Fibroblast of lung (primary cell): Measurements from ENCODE around the gene ADGRG3. TPM values are rescaled to one million over a fixed set of nuclear protein-coding genes. Genes with fewer than 3 reads are reported as not detected.
A peak's percentile ranks its signal among the peaks of the same experiment; 100 is the strongest.

ENCODE experiments used
- DNase-seq, 2 donors: peaks; one replicate each; pipeline versions ENCODE4 v3.0.0 to v3.0.0-alpha.2; 2010; ENCODE audit warnings: low read depth in 2 of 2
- H2AFZ ChIP-seq: 2 replicates; pipeline ENCODE4 v1.5.1; 2012; ENCODE audit warnings: low read length, control low read depth, inconsistent platforms
- H3K27ac ChIP-seq: 2 replicates; pipeline ENCODE4 v1.5.1; 2011; ENCODE audit warnings: low read length, control low read depth; ENCODE audit not compliant: insufficient read depth
- H3K27me3 ChIP-seq: 2 replicates; pipeline ENCODE4 v1.5.1; 2011; ENCODE audit warnings: mild to moderate bottlenecking, low read length; ENCODE audit not compliant: control insufficient read depth, insufficient read depth
- H3K36me3 ChIP-seq: 2 replicates; pipeline ENCODE4 v1.5.1; 2011; ENCODE audit warnings: low read length; ENCODE audit not compliant: control insufficient read depth, insufficient read depth
- H3K4me1 ChIP-seq: 2 replicates; pipeline ENCODE4 v1.5.1; 2011; ENCODE audit warnings: low read length; ENCODE audit not compliant: control insufficient read depth, insufficient read depth; ENCODE audit errors: extremely low read depth
- H3K4me2 ChIP-seq: 2 replicates; pipeline ENCODE4 v1.5.1; 2011; ENCODE audit warnings: low read length, control low read depth; ENCODE audit not compliant: insufficient read depth; ENCODE audit errors: extremely low read depth
- H3K4me3 ChIP-seq, 4 experiments: fragments of 200-600 bp in 1 of 4; sonication (generic) in 1 of 4; replicated peaks in 1 of 4; 2 replicates each; pipeline ENCODE4 v1.5.1; 2011 to 2016; ENCODE audit warnings: low read length in 4 of 4, low read depth in 3 of 4, mild to moderate bottlenecking in 3 of 4, control low read depth in 2 of 4, inconsistent platforms in 1 of 4, mixed read lengths in 1 of 4; ENCODE audit not compliant: insufficient read depth in 1 of 4; ENCODE audit errors: control extremely low read depth in 1 of 4
- H3K79me2 ChIP-seq: 2 replicates; pipeline ENCODE4 v1.5.1; 2012; ENCODE audit warnings: mild to moderate bottlenecking, low read length, inconsistent platforms; ENCODE audit not compliant: control insufficient read depth, insufficient read depth
- H3K9ac ChIP-seq: 2 replicates; pipeline ENCODE4 v1.5.1; 2011; ENCODE audit warnings: mild to moderate bottlenecking, low read length, control low read depth; ENCODE audit not compliant: insufficient read depth
- H3K9me3 ChIP-seq: 2 replicates; pipeline ENCODE4 v1.5.1; 2012; ENCODE audit warnings: low read depth, low read length; ENCODE audit not compliant: control insufficient read depth, insufficient read depth
- H4K20me1 ChIP-seq: 2 replicates; pipeline ENCODE4 v1.5.1; 2011; ENCODE audit warnings: low read length; ENCODE audit not compliant: control insufficient read depth, insufficient read depth; ENCODE audit errors: extremely low read depth
- EZH2 ChIP-seq: IDR thresholded peaks from 2 replicates; pipeline ENCODE4 v1.5.1; 2012; ENCODE audit warnings: low read length, control low read depth, mild to moderate bottlenecking; ENCODE audit errors: missing control alignments
- polyA plus RNA-seq, 2 donors: library from polyadenylated mRNA; depleted of rRNA in 1 of 2; stranded (reverse) in 1 of 2; unstranded in 1 of 2; fragments of >200 nt; gene quantifications; 2 replicates each; pipeline ENCODE4 v1.2.1, GENCODE V29; 2011 to 2012; ENCODE audit warnings: missing spikeins in 1 of 2
- total RNA-seq: library from RNA; depleted of rRNA; stranded (reverse); fragments of >200 nt; gene quantifications from 2 replicates; pipeline ENCODE4 v1.2.1, GENCODE V29; 2014
- TF ChIP-seq, protein P1 (sequence below), 2 donors: IDR thresholded peaks in 1 of 2; conservative IDR thresholded peaks in 1 of 2; 1 replicate in 1 of 2; 2 replicates in 1 of 2; pipeline ENCODE4 v1.5.1; 2011 to 2012; ENCODE audit warnings: low read length in 2 of 2, control low read depth in 1 of 2, inconsistent platforms in 1 of 2, low read depth in 1 of 2, mild to moderate bottlenecking in 1 of 2

ADGRG3 gene
- total and polyA plus RNA-seq, 2 donors (not counting 1 experiment from before 2014, with no cell fraction given): not detected

DNA sequence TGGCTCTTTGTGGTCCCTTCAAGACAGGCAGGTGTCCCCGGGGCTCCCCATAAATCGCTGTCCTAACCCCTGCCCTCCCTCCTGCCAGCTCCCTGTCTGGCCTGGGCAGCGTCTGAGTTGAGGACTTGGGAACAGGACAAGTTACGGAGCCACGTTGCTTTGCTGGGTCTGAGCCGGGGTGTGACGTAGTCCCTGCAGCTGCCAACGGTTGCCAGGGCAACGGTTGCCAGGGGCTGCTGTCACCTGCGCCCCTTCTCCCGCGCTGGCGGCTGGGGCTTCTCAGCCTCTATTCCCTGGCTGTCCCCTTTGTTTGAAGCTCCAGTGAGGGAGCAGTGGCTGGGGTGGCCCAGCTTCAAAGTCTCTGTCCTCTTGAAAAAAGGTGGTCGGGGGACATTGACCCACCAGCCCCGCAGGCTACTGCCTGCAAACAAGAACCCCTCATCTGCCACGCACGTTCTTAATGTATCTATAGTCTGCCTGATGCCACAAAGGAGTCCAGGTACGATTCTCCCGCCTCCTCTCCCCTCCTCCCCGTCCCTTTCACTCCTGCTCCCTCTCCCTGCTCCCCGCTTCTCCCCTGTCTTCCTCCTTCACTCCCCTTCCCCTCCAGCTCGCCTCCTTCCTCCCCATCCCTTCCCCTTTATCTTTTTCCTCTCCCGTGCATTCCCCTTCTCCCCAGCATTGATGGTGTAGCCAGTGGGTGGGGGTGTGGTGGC is 28.8 kb upstream of the ADGRG3 start:
- Histone ChIP-seq H3K36me3 (no peaks in the 10 kb centered on the region), H3K4me2 (no peak overlapping the region)
- DNase-seq: peak; percentile 24 to 43

DNA sequence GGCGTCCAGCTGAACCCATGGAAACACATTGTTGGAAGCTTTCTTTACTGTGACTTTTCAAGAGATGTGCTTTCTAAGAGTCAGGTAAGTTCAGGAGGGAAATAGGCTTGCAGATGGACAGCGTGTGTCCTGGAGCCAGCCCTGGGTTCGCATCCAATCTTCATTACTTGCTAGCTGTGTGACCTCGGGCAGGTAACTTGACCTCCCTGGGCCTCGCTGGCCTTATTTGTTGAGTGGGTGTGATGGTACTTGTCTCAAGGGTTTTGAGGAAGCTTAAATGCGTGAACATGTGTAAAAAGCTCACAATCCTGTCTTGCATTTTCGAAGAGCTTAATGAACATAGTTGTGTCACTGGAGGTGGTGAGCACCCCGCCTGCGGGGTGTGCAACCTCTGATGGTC is 27.9 kb upstream of the ADGRG3 start:
- H2AFZ ChIP-seq: no peak overlapping the region
- no peak overlapping the region for H3K4me2 ChIP-seq
- no peak overlapping the region for H3K4me3 ChIP-seq
- no peaks in the 10 kb centered on the region for H3K9me3 ChIP-seq
- TF ChIP-seq, protein P1, sequence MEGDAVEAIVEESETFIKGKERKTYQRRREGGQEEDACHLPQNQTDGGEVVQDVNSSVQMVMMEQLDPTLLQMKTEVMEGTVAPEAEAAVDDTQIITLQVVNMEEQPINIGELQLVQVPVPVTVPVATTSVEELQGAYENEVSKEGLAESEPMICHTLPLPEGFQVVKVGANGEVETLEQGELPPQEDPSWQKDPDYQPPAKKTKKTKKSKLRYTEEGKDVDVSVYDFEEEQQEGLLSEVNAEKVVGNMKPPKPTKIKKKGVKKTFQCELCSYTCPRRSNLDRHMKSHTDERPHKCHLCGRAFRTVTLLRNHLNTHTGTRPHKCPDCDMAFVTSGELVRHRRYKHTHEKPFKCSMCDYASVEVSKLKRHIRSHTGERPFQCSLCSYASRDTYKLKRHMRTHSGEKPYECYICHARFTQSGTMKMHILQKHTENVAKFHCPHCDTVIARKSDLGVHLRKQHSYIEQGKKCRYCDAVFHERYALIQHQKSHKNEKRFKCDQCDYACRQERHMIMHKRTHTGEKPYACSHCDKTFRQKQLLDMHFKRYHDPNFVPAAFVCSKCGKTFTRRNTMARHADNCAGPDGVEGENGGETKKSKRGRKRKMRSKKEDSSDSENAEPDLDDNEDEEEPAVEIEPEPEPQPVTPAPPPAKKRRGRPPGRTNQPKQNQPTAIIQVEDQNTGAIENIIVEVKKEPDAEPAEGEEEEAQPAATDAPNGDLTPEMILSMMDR (conservative IDR thresholded peaks at IDR 0.05 in 1 of 2, IDR thresholded peaks at IDR 0.05 in 1 of 2; ENCODE audit: low read depth in 1 of 2, low read length in 2 of 2): no peak
- TF ChIP-seq EZH2: no peak
- no peak overlapping the region for H3K27ac ChIP-seq
- H3K36me3 ChIP-seq: no peaks in the 10 kb centered on the region
- H3K9ac ChIP-seq: no peak overlapping the region
- H3K79me2 ChIP-seq: no peaks in the 10 kb centered on the region
- H4K20me1 ChIP-seq: no peaks in the 10 kb centered on the region
- peaks cover 11% of the 10 kb centered on the region for H3K4me1 ChIP-seq
- H3K27me3 ChIP-seq: no peaks in the 10 kb centered on the region
- DNase-seq: no peak

More for the DNA sequence above, 28.8 kb upstream of the ADGRG3 start:
- TF ChIP-seq, protein P1 (conservative IDR thresholded peaks at IDR 0.05 in 1 of 2, IDR thresholded peaks at IDR 0.05 in 1 of 2; ENCODE audit: low read depth in 1 of 2, low read length in 2 of 2): no peak
- no peak for TF ChIP-seq EZH2
- H2AFZ ChIP-seq: no peak overlapping the region
- no peaks in the 10 kb centered on the region for H3K79me2 ChIP-seq
- H4K20me1 ChIP-seq: no peaks in the 10 kb centered on the region
- no peaks in the 10 kb centered on the region for H3K27me3 ChIP-seq
- no peak overlapping the region for H3K4me3 ChIP-seq
- no peak overlapping the region for H3K27ac ChIP-seq
- peaks cover 11% of the 10 kb centered on the region for H3K4me1 ChIP-seq
- no peaks in the 10 kb centered on the region for H3K9me3 ChIP-seq
- H3K9ac ChIP-seq: no peak overlapping the region

DNA sequence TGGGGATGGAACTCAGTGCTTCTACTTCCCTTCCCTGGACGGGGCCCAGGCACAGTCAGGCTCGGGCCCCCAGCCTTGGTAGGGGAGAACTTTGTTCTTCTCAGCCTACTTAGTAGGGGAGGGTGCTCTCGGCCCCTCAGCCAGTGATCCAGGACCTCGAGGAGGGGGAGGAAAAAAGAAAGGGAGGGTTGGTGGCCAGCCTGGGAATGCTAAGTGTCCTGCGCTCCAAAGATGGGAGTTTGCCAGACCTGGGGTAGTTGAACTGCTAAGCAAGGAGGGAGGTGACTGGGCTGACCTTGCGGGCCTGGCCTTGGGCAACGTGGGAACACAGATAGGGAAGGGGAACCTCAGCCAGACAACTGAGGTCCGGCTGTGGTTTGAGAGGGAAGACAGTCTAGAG is 27.5 kb upstream of the ADGRG3 start:
- H3K27me3 ChIP-seq: no peaks in the 10 kb centered on the region
- peaks cover 11% of the 10 kb centered on the region for H3K4me1 ChIP-seq
- DNase-seq: no peak
- H3K36me3 ChIP-seq: no peaks in the 10 kb centered on the region
- H3K27ac ChIP-seq: no peak overlapping the region
- H3K79me2 ChIP-seq: no peaks in the 10 kb centered on the region
- no peaks in the 10 kb centered on the region for H3K9me3 ChIP-seq
- TF ChIP-seq, protein P1 (conservative IDR thresholded peaks at IDR 0.05 in 1 of 2, IDR thresholded peaks at IDR 0.05 in 1 of 2; ENCODE audit: low read depth in 1 of 2, low read length in 2 of 2): no peak
- no peak for TF ChIP-seq EZH2
- no peak overlapping the region for H3K9ac ChIP-seq
- no peak overlapping the region for H2AFZ ChIP-seq
- no peak overlapping the region for H3K4me3 ChIP-seq
- no peak overlapping the region for H3K4me2 ChIP-seq
- H4K20me1 ChIP-seq: no peaks in the 10 kb centered on the region
